SK-N-SH treated with all-trans-retinoic acid at 6 μM for 48 hours (cell line): ENCODE data around the gene MYLK4.

Experiments
- ARNTL ChIP-seq: fragments of 450-650 bp; formaldehyde crosslinking; IDR thresholded peaks from 2 replicates; pipeline ENCODE4 v1.5.0; 2020; ENCODE audit warnings: low read depth, mild to moderate bottlenecking, moderate library complexity, borderline replicate concordance
- CREB5 ChIP-seq: fragments of 250-450 bp; sonication (Bioruptor Pico); IDR thresholded peaks from 2 replicates; pipeline ENCODE4 v1.5.1; 2020; ENCODE audit warnings: low read depth, mild to moderate bottlenecking, moderate library complexity
- TOX ChIP-seq: fragments of 250-450 bp; sonication (Bioruptor Pico); IDR thresholded peaks from 2 replicates; pipeline ENCODE4 v1.8.0; 2021; ENCODE audit warnings: mild to moderate bottlenecking, moderate library complexity, borderline replicate concordance

- TF ChIP-seq CREB5 (CRISPR knock-in tag) (no peak), TOX (CRISPR knock-in tag) (no peak), ARNTL (CRISPR knock-in tag) (no peak)
Measured at GRCh38 chr6:2753110-2753489, 2.4 kb upstream of the MYLK4 start.
